IMR-90 (cell line): ENCODE measurements around the gene TEAD1.

ENCODE experiments used
- BHLHE40 ChIP-seq: fragments of 150-350 bp; IDR thresholded peaks from 2 replicates; pipeline ENCODE4 v1.6.1; 2016; ENCODE audit warnings: mild to moderate bottlenecking, low read depth, low read length
- CHD1 ChIP-seq: IDR thresholded peaks from 2 replicates; pipeline ENCODE4 v1.6.1; 2012; ENCODE audit warnings: low read depth, low read length, improper control_type of control experiment
- CTCF ChIP-seq: conservative IDR thresholded peaks from 2 replicates; pipeline ENCODE4 v1.5.1; 2012; ENCODE audit warnings: mild to moderate bottlenecking, low read depth, low read length, improper control_type of control experiment
- ELK1 ChIP-seq: fragments of 150-350 bp; IDR thresholded peaks from 2 replicates; pipeline ENCODE4 v1.6.1; 2016; ENCODE audit warnings: low read depth, mild to moderate bottlenecking, low read length, moderate library complexity, borderline replicate concordance
- MAFK ChIP-seq: IDR thresholded peaks from 2 replicates; pipeline ENCODE4 v1.6.1; 2012; ENCODE audit warnings: low read depth, low read length, improper control_type of control experiment
- MAZ ChIP-seq: IDR thresholded peaks from 2 replicates; pipeline ENCODE4 v1.6.1; 2012; ENCODE audit warnings: low read depth, mild to moderate bottlenecking, low read length, improper control_type of control experiment, moderate library complexity, borderline replicate concordance
- POLR2A ChIP-seq: IDR thresholded peaks from 2 replicates; pipeline ENCODE4 v1.6.1; 2012; ENCODE audit warnings: mild to moderate bottlenecking, low read depth, low read length
- RAD21 ChIP-seq: IDR thresholded peaks from 2 replicates; pipeline ENCODE4 v1.6.1; 2012; ENCODE audit warnings: low read length, improper control_type of control experiment
- RCOR1 ChIP-seq: IDR thresholded peaks from 2 replicates; pipeline ENCODE4 v1.6.1; 2012; ENCODE audit warnings: mild to moderate bottlenecking, low read length, improper control_type of control experiment; ENCODE audit not compliant: insufficient replicate concordance
- RFX5 ChIP-seq: IDR thresholded peaks from 2 replicates; pipeline ENCODE4 v1.8.0; 2012; ENCODE audit warnings: low read depth, mild to moderate bottlenecking, low read length, moderate library complexity
- SMC3 ChIP-seq: fragments of 150-350 bp; IDR thresholded peaks from 2 replicates; pipeline ENCODE4 v1.6.1; 2016; ENCODE audit warnings: low read depth, mild to moderate bottlenecking, antibody characterized with exemption, low read length, moderate library complexity

- TF ChIP-seq RFX5 (no peak), SMC3 (no peak), RAD21 (no peak), MAFK (no peak), CTCF (no peak), CHD1 (no peak), BHLHE40 (no peak), ELK1 (no peak), POLR2A (no peak), RCOR1 (no peak), MAZ (no peak)
These were observed 21.1 kb downstream of the TEAD1 start for GRCh38 chr11:12695221-12695794.
